ENCODE data around the gene PTCH1. TPM values are rescaled to one million over a fixed set of nuclear protein-coding genes. Genes with fewer than 3 reads are reported as not detected.

Gene PTCH1
- total and polyA plus RNA-seq, 8 donors, result 3.9 to 53.3 (median 23.5) TPM

- TF ChIP-seq, protein P1, sequence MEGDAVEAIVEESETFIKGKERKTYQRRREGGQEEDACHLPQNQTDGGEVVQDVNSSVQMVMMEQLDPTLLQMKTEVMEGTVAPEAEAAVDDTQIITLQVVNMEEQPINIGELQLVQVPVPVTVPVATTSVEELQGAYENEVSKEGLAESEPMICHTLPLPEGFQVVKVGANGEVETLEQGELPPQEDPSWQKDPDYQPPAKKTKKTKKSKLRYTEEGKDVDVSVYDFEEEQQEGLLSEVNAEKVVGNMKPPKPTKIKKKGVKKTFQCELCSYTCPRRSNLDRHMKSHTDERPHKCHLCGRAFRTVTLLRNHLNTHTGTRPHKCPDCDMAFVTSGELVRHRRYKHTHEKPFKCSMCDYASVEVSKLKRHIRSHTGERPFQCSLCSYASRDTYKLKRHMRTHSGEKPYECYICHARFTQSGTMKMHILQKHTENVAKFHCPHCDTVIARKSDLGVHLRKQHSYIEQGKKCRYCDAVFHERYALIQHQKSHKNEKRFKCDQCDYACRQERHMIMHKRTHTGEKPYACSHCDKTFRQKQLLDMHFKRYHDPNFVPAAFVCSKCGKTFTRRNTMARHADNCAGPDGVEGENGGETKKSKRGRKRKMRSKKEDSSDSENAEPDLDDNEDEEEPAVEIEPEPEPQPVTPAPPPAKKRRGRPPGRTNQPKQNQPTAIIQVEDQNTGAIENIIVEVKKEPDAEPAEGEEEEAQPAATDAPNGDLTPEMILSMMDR (IDR thresholded peaks at IDR 0.05), result no peak
- TF ChIP-seq POLR2A (IDR thresholded peaks at IDR 0.05) (no peak), POLR2AphosphoS5 (IDR thresholded peaks at IDR 0.05) (no peak), EP300 (IDR thresholded peaks at IDR 0.05) (no peak)
- Histone ChIP-seq H3K9me3 (no peaks in the 10 kb centered on the region), H3K4me3 (no peak overlapping the region), H3K27me3 (peaks cover 0 to 26% (median 13%) of the 10 kb centered on the region in 3 donors), H3K36me3 (no peaks in the 10 kb centered on the region), H3K4me1 (no peaks in the 10 kb centered on the region), H3K27ac (no peak overlapping the region)
- 86 to 90% (median 86%) methylated on average over 4 of the region's 4 CpGs for WGBS, 5 donors
- no peak for DNase-seq
- intact Hi-C loops (cut with DNase I; ENCODE audit: low total_unique reads), result no loop called here
Measured at GRCh38 chr9:95551406-95551805, 34.6 kb upstream of the PTCH1 start.

DNA sequence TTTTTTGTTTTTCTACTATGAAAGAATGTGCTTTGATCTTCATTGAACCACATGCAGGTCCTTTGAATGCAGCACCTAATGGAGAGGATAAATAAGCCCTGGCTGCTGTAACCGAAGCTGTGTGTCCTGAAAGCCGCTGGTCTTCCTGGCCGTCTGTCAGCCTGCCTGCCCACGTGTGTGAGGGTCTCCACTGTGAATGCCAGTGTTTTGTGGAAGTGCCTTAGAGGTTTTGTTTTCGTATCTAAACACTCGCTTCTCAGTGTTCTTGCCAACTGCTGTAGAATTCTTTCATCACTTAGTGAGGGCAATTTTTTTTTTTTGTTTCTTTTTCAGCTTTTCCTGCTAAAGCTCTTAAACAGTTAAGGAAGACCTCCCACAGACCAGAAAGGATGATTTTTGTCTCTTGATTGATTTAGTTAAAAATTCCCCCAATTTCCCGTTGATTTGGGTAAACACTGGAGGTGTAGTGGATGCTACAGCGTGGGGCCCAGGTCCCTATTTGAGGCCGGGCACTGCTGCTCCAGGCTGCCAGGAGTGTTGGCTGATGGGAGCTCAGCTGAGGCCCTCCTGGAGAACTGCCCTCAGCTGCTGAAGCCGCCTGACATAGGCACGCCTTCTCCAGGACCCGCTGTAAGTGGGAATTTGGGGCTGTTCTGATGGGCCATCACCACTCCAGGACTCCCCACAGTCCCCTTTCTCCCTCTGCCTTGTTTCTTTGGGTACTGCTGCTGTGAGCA, 29.2 kb upstream of the PTCH1 start:
- H3K36me3 ChIP-seq, result no peaks in the 10 kb centered on the region
- H3K9me3 ChIP-seq, result no peaks in the 10 kb centered on the region
- WGBS, 5 donors, result 59 to 73% (median 71%) methylated on average over 12 of the region's 12 CpGs
- no peaks in the 10 kb centered on the region for H3K4me1 ChIP-seq
- intact Hi-C loops (cut with DNase I; ENCODE audit: low total_unique reads), result no loop called here
- no peak overlapping the region for H3K27ac ChIP-seq
- H3K27me3 ChIP-seq, result no peaks in the 10 kb centered on the region
- TF ChIP-seq POLR2A (IDR thresholded peaks at IDR 0.05) (no peak), POLR2AphosphoS5 (IDR thresholded peaks at IDR 0.05) (no peak), EP300 (IDR thresholded peaks at IDR 0.05) (no peak)
- TF ChIP-seq, protein P1 (IDR thresholded peaks at IDR 0.05), result no peak
- H3K4me3 ChIP-seq, result no peak overlapping the region
- DNase-seq, result peak in 1 of 2 donors; percentile 19

- Histone ChIP-seq H3K9me3 (no peaks in the 10 kb centered on the region), H3K27ac (no peak overlapping the region), H3K36me3 (no peaks in the 10 kb centered on the region), H3K4me1 (no peaks in the 10 kb centered on the region), H3K27me3 (peaks cover 0 to under 1% (median 0%) of the 10 kb centered on the region in 3 donors), H3K4me3 (no peak overlapping the region)
- DNase-seq, result no peak
- TF ChIP-seq POLR2AphosphoS5 (IDR thresholded peaks at IDR 0.05) (no peak), POLR2A (IDR thresholded peaks at IDR 0.05) (no peak), EP300 (IDR thresholded peaks at IDR 0.05) (no peak)
- TF ChIP-seq, protein P1 (IDR thresholded peaks at IDR 0.05), result no peak
- 70 to 78% (median 77%) methylated on average over 8 of the region's 8 CpGs for WGBS, 5 donors
- intact Hi-C loops (cut with DNase I; ENCODE audit: low total_unique reads), result no loop called here
Measured at GRCh38 chr9:95533996-95534680, 17.4 kb upstream of the PTCH1 start.

GRCh38 chr9:95529910-95530309, 13.1 kb upstream of the PTCH1 start:
- Histone ChIP-seq H3K27ac (no peak overlapping the region), H3K27me3 (peaks cover 0 to 19% (median 0%) of the 10 kb centered on the region in 3 donors), H3K36me3 (no peaks in the 10 kb centered on the region), H3K9me3 (no peaks in the 10 kb centered on the region), H3K4me1 (no peaks in the 10 kb centered on the region), H3K4me3 (no peak overlapping the region)
- intact Hi-C loops (cut with DNase I; ENCODE audit: low total_unique reads), result no loop called here
- 81 to 89% (median 87%) methylated on average over 1 of the region's 1 CpG for WGBS, 5 donors
- DNase-seq, result no peak
- TF ChIP-seq POLR2A (IDR thresholded peaks at IDR 0.05) (no peak), EP300 (IDR thresholded peaks at IDR 0.05) (no peak), POLR2AphosphoS5 (IDR thresholded peaks at IDR 0.05) (no peak)
- TF ChIP-seq, protein P1 (IDR thresholded peaks at IDR 0.05), result no peak
